AG20443 (cell line): Measurements from ENCODE around the gene VPS33B.
"Not testable (repeated sequence)": the region's sequence is repeated elsewhere in the genome, so short reads cannot be mapped to it uniquely, and the experiment has no call there.

Source experiments
- DNase-seq: peaks from one replicate; pipeline ENCODE4 v3.0.0; 2012; ENCODE audit warnings: low spot score, mixed read lengths

VPS33B gene

DNA sequence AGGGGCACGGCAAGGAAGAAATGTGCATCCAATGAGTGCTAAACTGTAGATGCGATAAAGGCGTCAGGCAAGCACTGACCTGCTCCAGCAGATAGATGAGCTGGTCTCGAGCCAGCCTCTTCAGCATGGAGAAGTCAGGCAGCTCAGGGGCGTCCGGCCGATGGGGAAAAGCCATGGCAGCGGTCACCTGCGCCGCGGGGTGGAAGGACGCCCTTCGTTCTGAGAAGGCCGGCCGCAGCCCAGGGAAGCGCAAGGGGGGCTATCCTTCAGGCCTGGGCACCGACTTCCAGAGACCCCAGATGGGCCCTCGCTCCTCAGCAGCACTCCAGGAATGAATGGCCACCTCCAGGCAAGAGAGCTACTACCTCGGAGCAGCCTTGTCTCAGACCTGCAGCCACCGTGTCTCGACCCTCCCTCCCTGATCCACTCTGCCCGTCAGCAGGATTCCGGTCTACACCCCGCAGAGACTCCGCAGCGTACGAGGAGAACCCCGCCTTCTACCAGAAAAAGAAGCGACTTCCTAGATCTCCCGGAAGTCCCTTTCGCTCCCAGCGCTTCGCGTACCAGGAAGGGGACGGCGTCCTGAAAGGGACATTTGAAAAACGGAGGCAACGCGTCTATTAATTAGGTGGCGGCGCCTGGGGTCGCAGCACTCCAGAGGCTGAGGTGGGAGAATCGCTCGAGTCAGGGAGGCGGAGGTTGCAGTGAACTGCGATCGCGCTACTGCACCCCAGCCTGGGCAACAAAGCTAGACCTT, at the start of gene VPS33B:
Gene VPS33B, minus strand, starts transcription at position 520 of the 757 bp plus-strand sequence. Its CDS starts 345 bp downstream, at position 175.
- DNase-seq, result peak; percentile 86

DNA sequence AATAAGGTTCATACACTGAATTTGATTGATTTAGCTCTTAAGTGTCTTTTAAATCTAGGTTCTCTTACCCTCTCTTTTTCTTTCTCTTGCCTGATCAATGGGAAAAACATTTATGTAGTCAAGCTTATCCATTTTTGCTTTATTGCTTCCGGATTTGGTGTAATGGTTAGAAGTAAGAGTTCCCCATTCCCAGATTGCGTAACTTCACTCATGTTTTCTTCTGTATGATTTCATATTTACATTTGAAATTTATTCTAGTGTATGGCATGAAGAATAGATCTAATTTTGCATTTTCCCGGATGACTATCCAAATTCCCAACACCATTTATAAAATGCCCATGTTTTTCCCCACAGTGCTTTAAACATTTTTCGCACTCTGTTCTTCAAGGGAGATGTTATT, 49.8 kb upstream of the VPS33B start:
- DNase-seq, result no peak

DNA sequence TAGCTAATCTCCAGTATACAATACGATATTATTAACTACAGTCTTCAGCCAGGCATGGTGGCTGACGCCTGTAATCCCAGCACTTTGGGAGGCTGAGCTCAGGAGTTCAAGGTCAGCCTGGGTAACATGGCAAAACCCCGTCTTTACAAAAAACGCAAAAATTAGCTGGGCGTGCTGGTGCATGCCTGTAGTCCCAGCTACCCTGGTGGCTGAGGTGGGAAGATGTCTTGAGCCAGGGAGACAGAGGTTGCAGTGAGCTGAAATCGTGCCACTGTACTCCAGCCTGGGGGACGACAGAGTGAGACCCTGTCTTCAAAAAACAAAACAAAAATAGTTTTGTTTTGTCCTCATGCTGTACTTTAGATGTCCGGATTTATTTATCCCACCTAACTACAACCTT, 48.5 kb upstream of the VPS33B start:
- no peak for DNase-seq

- no peak for DNase-seq
These were observed 46.6 kb upstream of the VPS33B start for GRCh38 chr15:91068966-91069365.

GRCh38 chr15:91068436-91068835, 46.0 kb upstream of the VPS33B start:
- DNase-seq, result no peak

DNA sequence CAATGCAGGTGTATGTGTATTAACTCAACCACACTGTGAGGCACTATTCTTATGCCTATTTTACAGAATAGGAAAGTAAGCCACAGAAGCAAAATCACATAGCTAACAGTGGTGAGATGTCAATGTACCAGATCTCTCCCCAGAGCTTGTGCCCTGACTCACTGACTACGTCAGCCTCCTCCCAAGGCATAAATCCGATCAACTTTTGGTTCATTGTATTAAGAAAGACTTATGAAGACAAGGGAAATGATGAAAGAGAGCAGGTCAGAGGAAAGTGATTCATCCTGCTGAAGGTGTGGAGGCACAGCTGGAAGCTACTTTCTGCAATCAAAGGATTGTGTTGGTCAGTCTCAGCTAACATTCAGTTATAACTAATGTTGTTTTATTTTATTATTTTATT, 44.6 kb upstream of the VPS33B start:
- DNase-seq, result no peak

GRCh38 chr15:91065505-91065904, 43.1 kb upstream of the VPS33B start:
- DNase-seq, result no peak

- DNase-seq, result no peak
These were observed 39.6 kb upstream of the VPS33B start for GRCh38 chr15:91061997-91062396.

DNA sequence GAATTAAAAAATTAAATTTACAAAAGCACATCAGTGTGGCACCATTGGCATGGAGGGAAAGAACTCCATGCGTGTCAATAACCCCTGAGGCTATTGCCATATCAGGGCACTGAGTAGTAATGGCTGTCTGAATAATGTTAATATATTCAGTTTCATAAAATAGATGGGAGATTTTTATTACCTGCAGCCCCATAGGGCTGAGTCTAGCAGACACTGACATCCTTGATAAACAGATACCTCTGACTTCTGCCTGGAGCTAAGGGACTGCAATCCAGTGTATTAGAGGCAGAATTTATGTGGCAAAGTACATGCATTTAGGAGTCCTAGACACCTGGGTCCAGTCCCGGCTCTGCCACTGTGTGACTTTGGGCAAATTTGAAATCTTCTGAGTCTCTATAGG, 38.8 kb upstream of the VPS33B start:
- no peak for DNase-seq

GRCh38 chr15:91055548-91056331, 33.3 kb upstream of the VPS33B start:
- DNase-seq, result peak; percentile 86

- no peak for DNase-seq
These were observed 32.4 kb upstream of the VPS33B start for GRCh38 chr15:91054816-91055215.

- DNase-seq, result no peak
These were observed 28.9 kb upstream of the VPS33B start for GRCh38 chr15:91051248-91051647.

GRCh38 chr15:91050128-91050455, 27.7 kb upstream of the VPS33B start:
- DNase-seq, result no peak

GRCh38 chr15:91049378-91050127, 27.2 kb upstream of the VPS33B start:
- peak; percentile 75 for DNase-seq

DNA sequence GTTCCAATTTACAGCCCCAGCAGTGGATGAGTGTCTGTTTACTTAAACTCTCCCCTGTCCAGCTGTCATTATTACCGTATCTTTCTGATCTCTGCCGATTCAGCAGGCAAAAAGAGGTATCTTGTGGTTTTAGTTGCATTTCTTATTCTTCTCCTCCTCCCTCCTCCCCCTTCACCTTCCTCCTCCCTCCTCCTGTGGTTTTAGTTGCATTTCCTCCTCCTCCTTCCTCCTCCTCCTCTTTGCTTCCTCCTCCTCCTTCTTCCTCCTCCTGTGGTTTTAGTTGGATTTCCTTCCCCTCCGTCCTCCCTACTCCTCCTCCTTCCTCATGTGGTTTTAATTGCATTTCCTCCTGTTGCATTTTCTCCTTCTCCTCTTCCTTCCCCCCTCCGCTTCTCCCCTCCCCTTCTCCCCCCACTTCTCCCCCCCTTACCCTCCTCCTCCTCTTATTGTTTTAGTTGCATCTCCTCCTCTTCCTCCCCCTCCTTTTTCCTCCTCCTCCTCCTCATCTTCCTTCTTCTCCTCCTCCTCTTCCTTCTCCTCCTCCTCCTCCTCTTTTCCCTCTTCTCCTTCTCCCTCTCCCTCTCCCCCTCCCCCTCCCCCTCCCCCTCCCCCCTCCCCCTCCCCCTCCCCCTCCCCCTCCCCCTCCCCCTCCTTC, 25.3 kb upstream of the VPS33B start:
- no peak for DNase-seq

DNA sequence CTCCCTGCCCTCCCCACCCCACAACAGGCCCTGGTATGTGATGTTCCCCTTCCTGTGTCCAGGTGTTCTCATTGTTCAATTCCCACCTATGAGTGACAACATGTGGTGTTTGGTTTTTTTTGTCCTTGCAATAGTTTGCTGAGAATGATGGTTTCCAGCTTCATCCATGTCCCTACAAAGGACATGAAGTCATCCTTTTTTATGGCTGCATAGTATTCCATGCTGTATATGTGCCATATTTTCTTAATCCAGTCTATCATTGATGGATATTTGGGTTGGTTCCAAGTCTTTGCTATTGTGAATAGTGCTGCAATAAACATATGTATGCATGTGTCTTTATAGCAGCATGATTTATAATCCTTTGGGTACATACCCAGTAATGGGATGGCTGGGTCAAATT, 23.7 kb upstream of the VPS33B start:
- DNase-seq, result not testable (repeated sequence)

- DNase-seq, result no peak
These were observed 22.7 kb upstream of the VPS33B start for GRCh38 chr15:91045065-91045464.

GRCh38 chr15:91043202-91043874, 20.9 kb upstream of the VPS33B start:
- DNase-seq, result no peak

GRCh38 chr15:91040856-91041255, 18.5 kb upstream of the VPS33B start:
- no peak for DNase-seq

DNA sequence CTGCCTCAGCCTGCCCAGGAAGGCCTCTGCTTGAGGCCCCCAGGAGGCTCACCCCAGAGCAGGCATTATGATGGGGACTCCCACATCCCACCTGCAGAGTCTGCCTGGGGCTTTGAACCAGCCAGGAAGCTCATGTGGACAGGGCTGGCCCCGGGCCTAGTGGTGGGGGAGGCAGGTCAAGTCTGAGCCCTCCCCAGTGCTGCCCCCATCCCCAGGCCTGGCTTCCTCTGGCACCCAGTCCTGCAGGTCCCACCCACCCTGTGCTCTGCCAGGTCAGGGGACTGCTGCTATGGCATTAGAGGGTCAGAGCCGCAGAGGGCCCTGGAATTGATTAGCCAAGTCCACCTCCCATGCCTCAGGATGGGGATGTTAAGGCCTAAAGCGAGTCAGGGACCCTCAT, 17.6 kb upstream of the VPS33B start:
- no peak for DNase-seq

GRCh38 chr15:91032919-91033803, 10.8 kb upstream of the VPS33B start:
- DNase-seq, result peak; percentile 32
